Omental fat pad (tissue), 4 donors: ENCODE results near the gene TNC. TPM values are rescaled to one million over a fixed set of nuclear protein-coding genes. Genes with fewer than 3 reads are reported as not detected.

Source experiments
- ATAC-seq: fragments of 150-250 bp; one replicate; pipeline ENCODE4 v1.9.1; 2016; ENCODE audit warnings: mild to moderate bottlenecking, moderate library complexity; ENCODE audit not compliant: low FRiP score
- DNase-seq: peaks from one replicate; pipeline ENCODE4 v3.0.0-alpha.2; 2019; ENCODE audit warnings: low spot score
- CTCF ChIP-seq, 3 donors: fragments of 450-650 bp; IDR thresholded peaks; one replicate each; pipeline ENCODE4 v1.5.1; 2016 to 2017; ENCODE audit warnings: antibody characterized with exemption in 3 of 3, mild to moderate bottlenecking in 3 of 3, moderate library complexity in 2 of 3
- total RNA-seq, 4 donors: library from RNA; depleted of rRNA; stranded (reverse); fragments of >200 nt; gene quantifications; one replicate each; pipeline ENCODE4 v1.1.0, GENCODE V29; 2016

TNC gene
- total RNA-seq, 4 donors from 2014 or later: 3.2 to 44.2 (median 10.0) TPM

GRCh38 chr9:115106642-115107041, 11.3 kb downstream of the TNC start:
- no peak for TF ChIP-seq CTCF (IDR thresholded peaks at IDR 0.05)
- DNase-seq (no peak), ATAC-seq (peak; percentile 71)

- no peak for TF ChIP-seq CTCF (IDR thresholded peaks at IDR 0.05)
- peak; percentile 35 for ATAC-seq
- no peak for DNase-seq
These were observed 12.0 kb downstream of the TNC start for GRCh38 chr9:115106001-115106400.

GRCh38 chr9:115104908-115105307, 13.0 kb downstream of the TNC start:
- ATAC-seq: no peak
- TF ChIP-seq CTCF (IDR thresholded peaks at IDR 0.05): no peak

GRCh38 chr9:115103746-115104477, 14.0 kb downstream of the TNC start:
- no peak for TF ChIP-seq CTCF (IDR thresholded peaks at IDR 0.05)
- no peak for DNase-seq
- ATAC-seq: no peak

More at GRCh38 chr9:115104908-115105307, 13.0 kb downstream of the TNC start:
- no peak for DNase-seq

GRCh38 chr9:115099901-115100300, 18.1 kb downstream of the TNC start:
- DNase-seq (no peak), ATAC-seq (no peak)
- TF ChIP-seq CTCF (IDR thresholded peaks at IDR 0.05): no peak

GRCh38 chr9:115098226-115098965, 19.6 kb downstream of the TNC start:
- ATAC-seq: no peak
- no peak for TF ChIP-seq CTCF (IDR thresholded peaks at IDR 0.05)
- no peak for DNase-seq
